GM12801 (cell line): ENCODE measurements around the gene DPP3.

Experiments
- CTCF ChIP-seq: IDR thresholded peaks from one replicate; pipeline ENCODE4 v1.5.1; 2011; ENCODE audit warnings: control low read depth; ENCODE audit not compliant: insufficient read length; ENCODE audit errors: extremely low read depth

The DPP3 gene

GRCh38 chr11:66532784-66533183 is 52.5 kb downstream of the DPP3 start:
- TF ChIP-seq CTCF, result no peak

- TF ChIP-seq CTCF, result no peak
Observed at GRCh38 chr11:66539170-66539869, 59.1 kb downstream of the DPP3 start.

- no peak for TF ChIP-seq CTCF
Observed at GRCh38 chr11:66539870-66540213, 59.6 kb downstream of the DPP3 start.

- TF ChIP-seq CTCF, result no peak
Observed at GRCh38 chr11:66541892-66542291, 61.7 kb downstream of the DPP3 start.

- TF ChIP-seq CTCF, result no peak
Observed at GRCh38 chr11:66542362-66542761, 62.1 kb downstream of the DPP3 start.

- TF ChIP-seq CTCF, result no peak
Observed at GRCh38 chr11:66543263-66544107, 63.3 kb downstream of the DPP3 start.

- no peak for TF ChIP-seq CTCF
Observed at GRCh38 chr11:66545701-66546367, 65.6 kb downstream of the DPP3 start, which contains the start of gene ZDHHC24. ZDHHC24 (minus strand) TSS chr11:66546048; CDS start chr11:66546003, 45 bp downstream.
